Measurements from ENCODE around the gene GLI3. TPM values are rescaled to one million over a fixed set of nuclear protein-coding genes. Genes with fewer than 3 reads are reported as not detected.

Gene GLI3
- total and polyA plus RNA-seq, 2 of the 4 experiments (the other 2 are of a cell fraction), result 1.3 to 3.9 TPM

- Histone ChIP-seq H3K27ac (ENCODE audit: insufficient read depth, low read length) (no peak overlapping the region), H3K9me3 (ENCODE audit: control insufficient read depth, insufficient read depth, low read length) (no peaks in the 10 kb centered on the region), H2BK20ac (ENCODE audit: low read depth, low read length) (no peak overlapping the region), H3K36me3 (ENCODE audit: control insufficient read depth, insufficient read depth, low read length) (peaks cover 7% of the 10 kb centered on the region; the same call in 1 of the 2 replicates), H4K5ac (ENCODE audit: low read depth, low read length) (no peak overlapping the region), H3K79me1 (ENCODE audit: low read depth in 1 of 2, low read length in 2 of 2) (peaks cover 0 to 10% of the 10 kb centered on the region in 2 experiments; a peak in 3 of 4 replicates), H3K4ac (ENCODE audit: low read depth, low read length) (no peak overlapping the region), H2BK120ac (ENCODE audit: low read depth, low read length) (no peak overlapping the region), H3K9me1 (ENCODE audit: insufficient read depth, low read length) (peaks cover 8% of the 10 kb centered on the region; the same call in 1 of the 2 replicates), H3K27me3 (ENCODE audit: control insufficient read depth, insufficient read depth, low read length) (no peaks in the 10 kb centered on the region), H3K56ac (ENCODE audit: extremely low read depth, insufficient read depth, low read length) (no peak overlapping the region), H2AK9ac (replicated peaks; ENCODE audit: low read depth, low read length, poor library complexity) (no peak overlapping the region), H3K23ac (ENCODE audit: low read depth, low read length) (no peak overlapping the region), H2BK15ac (ENCODE audit: low read depth, low read length) (no peak overlapping the region), H3K9ac (ENCODE audit: low read depth, low read length) (no peak overlapping the region), H3K4me1 (ENCODE audit: control insufficient read depth, insufficient read depth, low read length) (peaks cover 9% of the 10 kb centered on the region; the same call in 1 of the 2 replicates), H3K18ac (ENCODE audit: low read depth, low read length) (no peak overlapping the region), H4K20me1 (ENCODE audit: insufficient read depth, low read length) (no peaks in the 10 kb centered on the region), H2AFZ (replicated peaks; ENCODE audit: low read length, poor library complexity) (no peak overlapping the region), H4K8ac (ENCODE audit: low read depth in 2 of 2, low read length in 2 of 2) (no peak overlapping the region), H2BK5ac (ENCODE audit: low read depth, low read length, poor library complexity, severe bottlenecking) (no peak overlapping the region), H3K4me3 (ENCODE audit: insufficient read depth, low read depth, low read length) (no peak overlapping the region), H4K91ac (ENCODE audit: insufficient read depth, low read depth, low read length) (no peak overlapping the region), H3K14ac (replicated peaks; ENCODE audit: low read depth, low read length) (no peak overlapping the region), H2AK5ac (ENCODE audit: low read depth, low read length) (no peak overlapping the region), H3K4me2 (ENCODE audit: low read depth, low read length) (no peak overlapping the region)
- ATAC-seq (ENCODE audit: low read depth) (no peak), DNase-seq (no peak)
- BruUV-seq (replicated peaks), result no TSS peak
- WGBS, 2 experiments (ENCODE audit: extremely low coverage in 2 of 2, insufficient read length in 1 of 2), result 88% methylated on average over 6 of the region's 7 CpGs; no CpG with 5 or more reads in 1 of the 2 experiments
- dilution Hi-C loops (cut with HindIII; ENCODE audit: low sequenced_read_pairs, unreplicated experiment), result no loop called here
- ChIA-PET CTCF (no interaction called here), POLR2A (ENCODE audit: unreplicated experiment) (no interaction called here)
- TF ChIP-seq USF2 (IDR thresholded peaks at IDR 0.05; ENCODE audit: low read depth, low read length), result no peak
- TF ChIP-seq MXI1 (IDR thresholded peaks at IDR 0.05; ENCODE audit: borderline replicate concordance, low read depth, low read length), result no peak
- no peak for TF ChIP-seq SMC3 (IDR thresholded peaks at IDR 0.05; ENCODE audit: low read depth, low read length)
- no peak for TF ChIP-seq CTCF (conservative IDR thresholded peaks at IDR 0.05; ENCODE audit: low read depth, low read length)
- no peak for TF ChIP-seq MAZ (IDR thresholded peaks at IDR 0.05; ENCODE audit: borderline replicate concordance, low read depth, low read length)
- TF ChIP-seq RAD21 (IDR thresholded peaks at IDR 0.05; ENCODE audit: low read length), result no peak
- no peak for TF ChIP-seq RCOR1 (IDR thresholded peaks at IDR 0.05; ENCODE audit: insufficient replicate concordance, low read length)
- TF ChIP-seq ELK1 (IDR thresholded peaks at IDR 0.05; ENCODE audit: borderline replicate concordance, low read depth, low read length), result no peak
- intact Hi-C loops (cut with micrococcal nuclease), result no loop called here
- in situ Hi-C loops (cut with MboI; ENCODE audit: low sequenced_read_pairs), result no loop called here
Measured at GRCh38 chr7:42108803-42109528, 128.0 kb downstream of the GLI3 start.

All from IMR-90 (cell line).